Superior temporal gyrus (tissue), 1 donor: ENCODE results near the gene GDPGP1.

Source experiments
- DNase-seq: peaks from one replicate; pipeline ENCODE4 v3.0.0-alpha.2; 2016; ENCODE audit errors: extremely low spot score

The GDPGP1 gene

GRCh38 chr15:90225504-90226234 lies 8.3 kb upstream of the GDPGP1 start:
- DNase-seq = no peak

- DNase-seq = no peak
Observed at GRCh38 chr15:90227336-90227735, 6.7 kb upstream of the GDPGP1 start.

- DNase-seq = no peak
Observed at GRCh38 chr15:90227816-90228772, 5.9 kb upstream of the GDPGP1 start.

- DNase-seq = no peak
Observed at GRCh38 chr15:90228960-90229359, 5.0 kb upstream of the GDPGP1 start.

GRCh38 chr15:90230071-90230494 lies 3.9 kb upstream of the GDPGP1 start:
- DNase-seq = no peak

GRCh38 chr15:90230610-90231009 lies 3.4 kb upstream of the GDPGP1 start:
- DNase-seq = no peak

GRCh38 chr15:90231028-90232017 lies 2.7 kb upstream of the GDPGP1 start:
- no peak for DNase-seq

- DNase-seq = no peak
Observed at GRCh38 chr15:90232196-90232595, 1.8 kb upstream of the GDPGP1 start.

GRCh38 chr15:90232941-90233386 lies 1.0 kb upstream of the GDPGP1 start:
- peak; percentile 39 for DNase-seq

GRCh38 chr15:90233387-90234095 lies 468 bp upstream of the GDPGP1 start, which contains the start of gene CIB1:
Gene CIB1, minus strand, starts transcription at chr15:90233941. Its CDS starts 56 bp downstream, at chr15:90233885.
- DNase-seq = peak; percentile 93

GRCh38 chr15:90239371-90239770 lies 5.4 kb downstream of the GDPGP1 start:
- no peak for DNase-seq

GRCh38 chr15:90240856-90241255 lies 6.8 kb downstream of the GDPGP1 start:
- no peak for DNase-seq

- no peak for DNase-seq
Observed at GRCh38 chr15:90241343-90242192, 7.6 kb downstream of the GDPGP1 start.

GRCh38 chr15:90243943-90244639 lies 10.1 kb downstream of the GDPGP1 start:
- peak; percentile 64 for DNase-seq

- no peak for DNase-seq
Observed at GRCh38 chr15:90248789-90249202, 14.8 kb downstream of the GDPGP1 start.

GRCh38 chr15:90249203-90249863 lies 15.3 kb downstream of the GDPGP1 start, which contains the start of gene TTLL13:
Gene TTLL13, plus strand, starts transcription at chr15:90249556. Its CDS starts 1,075 bp downstream, at chr15:90250631.
- peak; percentile 82 for DNase-seq

- no peak for DNase-seq
Observed at GRCh38 chr15:90257776-90258175, 23.8 kb downstream of the GDPGP1 start.

- DNase-seq = no peak
Observed at GRCh38 chr15:90259524-90259923, 25.5 kb downstream of the GDPGP1 start.
